SU-DHL-6 (cell line): Measurements from ENCODE around the gene STK38.

Source experiments
- CTCF ChIP-seq: fragments of 200-600 bp; sonication (generic); IDR thresholded peaks from one replicate; pipeline ENCODE4 v1.5.1; 2017; ENCODE audit warnings: antibody characterized with exemption, mild to moderate bottlenecking, low read length, moderate library complexity; ENCODE audit not compliant: insufficient read depth, poor library complexity, severe bottlenecking
- EZH2phosphoT487 ChIP-seq: fragments of 200-600 bp; sonication (generic), shearing (Covaris generic); conservative IDR thresholded peaks from 2 replicates; pipeline ENCODE4 v1.6.1; 2018; ENCODE audit warnings: mild to moderate bottlenecking, antibody characterized with exemption, low read length, moderate library complexity, mixed read lengths

GRCh38 chr6:36574679-36575078, 27.4 kb upstream of the STK38 start:
- TF ChIP-seq CTCF (no peak), EZH2phosphoT487 (no peak)
